Stomach (tissue), 4 donors: Measurements from ENCODE around the gene CNOT3.

Source experiments
- EP300 ChIP-seq: sonication (generic); formaldehyde crosslinking; IDR thresholded peaks from one replicate; pipeline ENCODE4 v1.6.1; 2017; ENCODE audit warnings: antibody characterized with exemption
- POLR2A ChIP-seq, 4 donors: fragments of 450-650 bp; IDR thresholded peaks; one replicate each; pipeline ENCODE4 v1.6.1; 2016; ENCODE audit warnings: antibody characterized with exemption in 4 of 4, control low read depth in 2 of 4, mild to moderate bottlenecking in 1 of 4, moderate library complexity in 1 of 4
- POLR2AphosphoS5 ChIP-seq, 3 donors: sonication (generic); formaldehyde crosslinking; IDR thresholded peaks; one replicate each; pipeline ENCODE4 v1.6.1; 2016; ENCODE audit warnings: antibody characterized with exemption in 3 of 3
- TF ChIP-seq, protein P1 (sequence below), 7 experiments: fragments of 450-650 bp in 4 of 7; fragments of 200-600 bp in 3 of 7; sonication (generic) in 3 of 7; IDR thresholded peaks; one replicate each; pipeline ENCODE4 v1.5.1; 2016 to 2019; ENCODE audit warnings: antibody characterized with exemption in 7 of 7, control low read depth in 2 of 7, mild to moderate bottlenecking in 1 of 7

DNA sequence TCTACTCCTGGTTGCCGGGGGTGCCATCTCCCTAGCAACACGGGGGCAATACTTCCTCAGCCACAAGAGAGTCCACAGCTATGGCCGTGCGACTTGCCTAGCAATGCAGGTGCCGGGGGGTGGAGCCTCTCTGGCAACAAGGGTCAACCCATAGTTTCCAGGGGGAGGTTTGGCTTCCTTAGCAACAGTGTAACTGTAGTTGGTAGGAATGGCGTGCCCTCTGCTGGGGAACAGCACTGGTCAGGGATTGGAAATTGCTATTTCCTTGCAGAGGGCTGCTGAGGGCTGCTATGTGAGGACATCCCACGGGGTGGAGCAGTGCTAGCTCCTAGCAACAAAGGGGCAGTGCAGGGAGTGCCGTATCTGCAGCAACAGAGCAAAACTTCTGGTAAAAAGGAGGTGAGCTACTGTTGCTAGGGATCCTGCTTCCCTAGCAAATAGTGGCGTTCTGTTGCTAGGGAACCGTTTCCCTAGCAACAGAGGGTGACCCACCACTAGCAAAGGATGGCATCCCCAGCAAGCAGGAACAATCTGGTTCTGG, 42.4 kb downstream of the CNOT3 start:
- TF ChIP-seq EP300 (no peak), POLR2A (IDR thresholded peaks at IDR 0.05) (no peak), POLR2AphosphoS5 (IDR thresholded peaks at IDR 0.05) (peak in 1 of 3 donors; percentile 50)
- TF ChIP-seq, protein P1, sequence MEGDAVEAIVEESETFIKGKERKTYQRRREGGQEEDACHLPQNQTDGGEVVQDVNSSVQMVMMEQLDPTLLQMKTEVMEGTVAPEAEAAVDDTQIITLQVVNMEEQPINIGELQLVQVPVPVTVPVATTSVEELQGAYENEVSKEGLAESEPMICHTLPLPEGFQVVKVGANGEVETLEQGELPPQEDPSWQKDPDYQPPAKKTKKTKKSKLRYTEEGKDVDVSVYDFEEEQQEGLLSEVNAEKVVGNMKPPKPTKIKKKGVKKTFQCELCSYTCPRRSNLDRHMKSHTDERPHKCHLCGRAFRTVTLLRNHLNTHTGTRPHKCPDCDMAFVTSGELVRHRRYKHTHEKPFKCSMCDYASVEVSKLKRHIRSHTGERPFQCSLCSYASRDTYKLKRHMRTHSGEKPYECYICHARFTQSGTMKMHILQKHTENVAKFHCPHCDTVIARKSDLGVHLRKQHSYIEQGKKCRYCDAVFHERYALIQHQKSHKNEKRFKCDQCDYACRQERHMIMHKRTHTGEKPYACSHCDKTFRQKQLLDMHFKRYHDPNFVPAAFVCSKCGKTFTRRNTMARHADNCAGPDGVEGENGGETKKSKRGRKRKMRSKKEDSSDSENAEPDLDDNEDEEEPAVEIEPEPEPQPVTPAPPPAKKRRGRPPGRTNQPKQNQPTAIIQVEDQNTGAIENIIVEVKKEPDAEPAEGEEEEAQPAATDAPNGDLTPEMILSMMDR (IDR thresholded peaks at IDR 0.05), result peak in 4 of 7 experiments; percentile 24 to 67 (median 48)
